ENCODE measurements around the gene TIFAB. TPM values are rescaled to one million over a fixed set of nuclear protein-coding genes. Genes with fewer than 3 reads are reported as not detected.

The TIFAB gene
- total RNA-seq, 4 donors from 2014 or later = 0.16 TPM; not detected in 3

- DNase-seq = no peak
- Histone ChIP-seq H3K4me3 (peak overlapping the region; percentile 95 to 99 (median 98)), H3K36me3 (no peaks in the 10 kb centered on the region), H3K27ac (peak overlapping the region; percentile 88 to 95 (median 92)), H3K27me3 (no peaks in the 10 kb centered on the region), H3K4me1 (peaks cover 14 to 41% (median 33%) of the 10 kb centered on the region in 4 donors), H3K9me3 (no peaks in the 10 kb centered on the region)
- in situ Hi-C loops (cut with MboI; ENCODE audit: low pct_ligation_motif_present in 1 of 4, low pct_unique_long_range_greater_than_20kb in 1 of 4, low sequenced_read_pairs in 3 of 4) = no loop called here
- 60 to 71% methylated on average over 7 to 25 of the region's 25 CpGs for WGBS, 2 donors (ENCODE audit: low coverage in 1 of 2)
- intact Hi-C loops (cut with DNase I; ENCODE audit: low total_unique reads) = loop anchor here (5.0 kb wide), 1 partner anchor 43 kb away; no protein-coding TSS in a partner anchor
- no peak for TF ChIP-seq POLR2A (IDR thresholded peaks at IDR 0.05)
- TF ChIP-seq EP300 (IDR thresholded peaks at IDR 0.05; ENCODE audit: low read depth) = no peak
- TF ChIP-seq POLR2AphosphoS5 (IDR thresholded peaks at IDR 0.05) = no peak
- no peak for TF ChIP-seq CTCF (IDR thresholded peaks at IDR 0.05)
Measured at GRCh38 chr5:135399794-135400542, 52.2 kb downstream of the TIFAB start.

GRCh38 chr5:135398855-135399793 is 53.0 kb downstream of the TIFAB start, which contains the start of gene MACROH2A1:
Gene MACROH2A1 (minus strand): TSS chr5:135399231. CDS start chr5:135389093, 10,138 bp downstream.
- DNase-seq = peak; percentile 92

GRCh38 chr5:135398160-135398854 is 53.8 kb downstream of the TIFAB start:
- Histone ChIP-seq H3K9me3 (no peaks in the 10 kb centered on the region), H3K4me3 (peak overlapping the region; percentile 95 to 99 (median 98)), H3K4me1 (peaks cover 19 to 58% (median 47%) of the 10 kb centered on the region in 4 donors), H3K27me3 (no peaks in the 10 kb centered on the region), H3K27ac (peak overlapping the region; percentile 88 to 95 (median 92)), H3K36me3 (no peaks in the 10 kb centered on the region)
- in situ Hi-C loops (cut with MboI; ENCODE audit: low pct_ligation_motif_present in 1 of 4, low pct_unique_long_range_greater_than_20kb in 1 of 4, low sequenced_read_pairs in 3 of 4) (no loop called here), intact Hi-C loops (cut with DNase I; ENCODE audit: low total_unique reads) (loop anchor here (5.0 kb wide), 1 partner anchor 41 kb away; no protein-coding TSS in a partner anchor)
- TF ChIP-seq POLR2AphosphoS5 (IDR thresholded peaks at IDR 0.05) (peak in 2 of 3 donors; percentile 17 to 48), EP300 (IDR thresholded peaks at IDR 0.05; ENCODE audit: low read depth) (no peak)
- 0% methylated on average over 41 of the region's 43 CpGs; no CpG with 5 or more reads in 1 of the 2 donors for WGBS, 2 donors (ENCODE audit: low coverage in 1 of 2)
- DNase-seq = peak; percentile 77

More at GRCh38 chr5:135398855-135399793, 53.0 kb downstream of the TIFAB start, which contains the start of gene MACROH2A1:
- Histone ChIP-seq H3K4me3 (peak within 1 kb of the TSS; percentile 95 to 99 (median 98)), H3K27ac (peak within 1 kb of the TSS; percentile 88 to 95 (median 92)), H3K9me3 (no peaks in the 10 kb centered on the region), H3K4me1 (peaks cover 14 to 50% (median 40%) of the 10 kb centered on the region in 4 donors), H3K27me3 (no peaks in the 10 kb centered on the region), H3K36me3 (no peaks in the 10 kb centered on the region)
- in situ Hi-C loops (cut with MboI; ENCODE audit: low pct_ligation_motif_present in 1 of 4, low pct_unique_long_range_greater_than_20kb in 1 of 4, low sequenced_read_pairs in 3 of 4) (no loop called here), intact Hi-C loops (cut with DNase I; ENCODE audit: low total_unique reads) (loop anchor here (5.0 kb wide), 1 partner anchor 42 kb away; no protein-coding TSS in a partner anchor)
- TF ChIP-seq CTCF (IDR thresholded peaks at IDR 0.05) = no peak
- TF ChIP-seq POLR2AphosphoS5 (IDR thresholded peaks at IDR 0.05) = peak; percentile 90 to 93 (median 92)
- TF ChIP-seq POLR2A (IDR thresholded peaks at IDR 0.05) = peak; percentile 72
- TF ChIP-seq EP300 (IDR thresholded peaks at IDR 0.05; ENCODE audit: low read depth) = no peak
- WGBS, 2 donors (ENCODE audit: low coverage in 1 of 2) = 2% methylated on average over 92 of the region's 109 CpGs; no CpG with 5 or more reads in 1 of the 2 donors

Small RNA genes within 50 kb of the gene (small RNA-seq; reads per million reads assigned to genes)
- 0 reads per million in 4 donors for gene DCANP1

Other genes starting within 250 kb of the TIFAB start
- 100 to 1,000 TPM; 190 to 348 (median 314) TPM for gene MACROH2A1, start 53.1 kb downstream of the TIFAB start, total RNA-seq
- gene DCANP1, start 5.0 kb downstream of the TIFAB start, total RNA-seq = under 1 TPM in 1 of 4 donors, not detected in 3; 0.95 TPM
- not detected for gene NEUROG1, start 83.6 kb upstream of the TIFAB start, total RNA-seq
- gene CXCL14, start 126.6 kb upstream of the TIFAB start, total RNA-seq = 10 to 100 TPM; 11.5 to 31.0 (median 21.7) TPM

Measured in transverse colon (tissue), 4 donors.